HepG2 (cell line): ENCODE measurements around the gene SEC31A. TPM values are rescaled to one million over a fixed set of nuclear protein-coding genes. Genes with fewer than 3 reads are reported as not detected.

Experiments
- AKAP8 ChIP-seq: sonication (generic); formaldehyde crosslinking; IDR thresholded peaks from 2 replicates; pipeline ENCODE4 v1.5.1; 2020; ENCODE audit warnings: mild to moderate bottlenecking, missing genetic modification reagents
- ARNTL ChIP-seq: sonication (generic); formaldehyde crosslinking; IDR thresholded peaks from 2 replicates; pipeline ENCODE4 v1.4.0; 2020; ENCODE audit warnings: mild to moderate bottlenecking, missing genetic modification reagents
- CENPBD1 ChIP-seq: sonication (generic); formaldehyde crosslinking; IDR thresholded peaks from 2 replicates; pipeline ENCODE4 v1.8.0; 2022; ENCODE audit warnings: missing genetic modification reagents, low read depth, mild to moderate bottlenecking, borderline replicate concordance
- GATAD2A ChIP-seq: IDR thresholded peaks from 2 replicates; pipeline ENCODE4 v1.6.1; 2016
- GLI4 ChIP-seq: sonication (generic); formaldehyde crosslinking; IDR thresholded peaks from 2 replicates; pipeline ENCODE4 v1.5.1; 2020; ENCODE audit warnings: missing genetic modification reagents, mild to moderate bottlenecking, moderate library complexity, borderline replicate concordance
- JUNB ChIP-seq: sonication (generic); formaldehyde crosslinking; IDR thresholded peaks from 2 replicates; pipeline ENCODE4 v1.8.0; 2022; ENCODE audit warnings: missing genetic modification reagents, mild to moderate bottlenecking, borderline replicate concordance
- SKIL ChIP-seq: sonication (generic); formaldehyde crosslinking; IDR thresholded peaks from 2 replicates; pipeline ENCODE4 v1.8.0; 2022; ENCODE audit warnings: missing genetic modification reagents, mild to moderate bottlenecking, moderate library complexity, borderline replicate concordance
- ZFP82 ChIP-seq: sonication (generic); formaldehyde crosslinking; IDR thresholded peaks from 2 replicates; pipeline ENCODE4 v1.5.1; 2020; ENCODE audit warnings: mild to moderate bottlenecking, missing genetic modification reagents, borderline replicate concordance
- ZNF704 ChIP-seq: sonication (generic); formaldehyde crosslinking; IDR thresholded peaks from 2 replicates; pipeline ENCODE4 v1.8.1; 2023; ENCODE audit warnings: mild to moderate bottlenecking, inconsistent platforms, moderate library complexity, missing genetic modification reagents, borderline replicate concordance
- ZNF780A ChIP-seq: sonication (generic); formaldehyde crosslinking; IDR thresholded peaks from 2 replicates; pipeline ENCODE4 v1.8.0; 2022; ENCODE audit warnings: mild to moderate bottlenecking, missing genetic modification reagents, moderate library complexity
- ZNF839 ChIP-seq: sonication (generic); formaldehyde crosslinking; IDR thresholded peaks from 2 replicates; pipeline ENCODE4 v1.4.0; 2020; ENCODE audit warnings: missing genetic modification reagents, mild to moderate bottlenecking, borderline replicate concordance
- ZXDC ChIP-seq: sonication (generic); formaldehyde crosslinking; IDR thresholded peaks from 2 replicates; pipeline ENCODE4 v1.5.0; 2020; ENCODE audit warnings: mild to moderate bottlenecking, missing genetic modification reagents
- polyA plus RNA-seq, 8 experiments: library from polyadenylated mRNA; depleted of rRNA in 3 of 8; stranded (reverse) in 7 of 8; unstranded in 1 of 8; fragments of >200 nt; fragmentation: Illumina TruSeq in 4 of 8; extraction: Trizol in 4 of 8; gene quantifications; 2 replicates each; pipeline versions ENCODE4 v1.2.1 to v1.2.3, GENCODE V29; 2011 to 2016; ENCODE audit warnings: low read depth in 4 of 8, missing spikeins in 1 of 8, mixed read lengths in 1 of 8; ENCODE audit not compliant: insufficient read depth in 1 of 8
- total RNA-seq, 5 experiments: library from RNA; depleted of rRNA; stranded (reverse); fragments of >200 nt; fragmentation: Illumina TruSeq; extraction: Trizol; gene quantifications; 2 replicates each; pipeline ENCODE4 v1.2.3, GENCODE V29; 2016; ENCODE audit warnings: low read depth in 1 of 5

SEC31A gene
- total and polyA plus RNA-seq, 2 of the 13 experiments (the other 11 are each of a cell fraction or from before 2014, with no cell fraction given): 231 to 435 TPM

- TF ChIP-seq ZXDC (no peak), CENPBD1 (CRISPR knock-in tag) (no peak), SKIL (CRISPR knock-in tag) (no peak), GLI4 (no peak), ZFP82 (CRISPR knock-in tag) (no peak), GATAD2A (CRISPR knock-in tag) (no peak), ZNF839 (no peak), ARNTL (no peak), AKAP8 (CRISPR knock-in tag) (no peak), ZNF704 (CRISPR knock-in tag) (no peak), ZNF780A (CRISPR knock-in tag) (no peak), JUNB (CRISPR knock-in tag) (no peak)
Observed at GRCh38 chr4:82776925-82777542, 113.9 kb downstream of the SEC31A start (continued).
